A549 treated with CpdA at 1 μM for 4 hours (cell line): ENCODE data around the gene NACA. TPM values are rescaled to one million over a fixed set of nuclear protein-coding genes. Genes with fewer than 3 reads are reported as not detected.

Source experiments
- total RNA-seq: library from RNA; stranded (reverse); fragments of 200-300 nt; extraction: Qiagen RNA extraction; gene quantifications from 5 replicates; pipeline ENCODE4 v1.2.3, GENCODE V29; 2022; ENCODE audit warnings: low read depth

Gene NACA
- 1,483 to 1,932 TPM (median 1,546 TPM) in 5 replicates for total RNA-seq

GRCh38 chr12:56724972-56725722, at the start of gene NACA:
NACA (minus strand) TSS chr12:56725299; CDS start chr12:56724521, 778 bp downstream.

GRCh38 chr12:56751712-56752598, 26.9 kb upstream of the NACA start, which contains the start of gene PRIM1:
PRIM1 (minus strand) TSS chr12:56752323; CDS start chr12:56752298, 25 bp downstream.

GRCh38 chr12:56688129-56688845, 36.8 kb downstream of the NACA start, which contains the start of gene PTGES3:
PTGES3 (minus strand) TSS chr12:56688284; CDS start chr12:56687999, 285 bp downstream.

Other genes with a start within 250 kb of the NACA start
- 0.12 to 0.25 TPM (median 0.17 TPM) in 5 replicates for gene GLS2, start 237.1 kb downstream of the NACA start, total RNA-seq
- gene RBMS2, start 203.5 kb downstream of the NACA start, total RNA-seq, result 10.4 to 16.3 TPM (median 14.0 TPM) in 5 replicates
- gene BAZ2A, start 95.0 kb downstream of the NACA start, total RNA-seq, result 31.6 to 45.1 TPM (median 42.4 TPM) in 5 replicates
- gene ATP5F1B, start 79.3 kb downstream of the NACA start, total RNA-seq, result 791 to 925 TPM (median 908 TPM) in 5 replicates
- gene PTGES3, start 37.0 kb downstream of the NACA start, total RNA-seq, result 369 to 448 TPM (median 418 TPM) in 5 replicates
- 26.1 to 30.4 TPM (median 26.6 TPM) in 5 replicates for gene PRIM1, start 27.0 kb upstream of the NACA start, total RNA-seq
- 1.1 to 1.7 TPM (median 1.3 TPM) in 5 replicates for gene HSD17B6, start 38.0 kb upstream of the NACA start, total RNA-seq
- 0.05 TPM in 1 of 5 replicates, not detected in the others for gene SDR9C7, start 209.1 kb upstream of the NACA start, total RNA-seq
- 0.05 to 0.15 TPM (median 0.08 TPM) in 5 replicates for gene RDH16, start 232.3 kb upstream of the NACA start, total RNA-seq